ENCODE results near the gene FARP1.

DNA sequence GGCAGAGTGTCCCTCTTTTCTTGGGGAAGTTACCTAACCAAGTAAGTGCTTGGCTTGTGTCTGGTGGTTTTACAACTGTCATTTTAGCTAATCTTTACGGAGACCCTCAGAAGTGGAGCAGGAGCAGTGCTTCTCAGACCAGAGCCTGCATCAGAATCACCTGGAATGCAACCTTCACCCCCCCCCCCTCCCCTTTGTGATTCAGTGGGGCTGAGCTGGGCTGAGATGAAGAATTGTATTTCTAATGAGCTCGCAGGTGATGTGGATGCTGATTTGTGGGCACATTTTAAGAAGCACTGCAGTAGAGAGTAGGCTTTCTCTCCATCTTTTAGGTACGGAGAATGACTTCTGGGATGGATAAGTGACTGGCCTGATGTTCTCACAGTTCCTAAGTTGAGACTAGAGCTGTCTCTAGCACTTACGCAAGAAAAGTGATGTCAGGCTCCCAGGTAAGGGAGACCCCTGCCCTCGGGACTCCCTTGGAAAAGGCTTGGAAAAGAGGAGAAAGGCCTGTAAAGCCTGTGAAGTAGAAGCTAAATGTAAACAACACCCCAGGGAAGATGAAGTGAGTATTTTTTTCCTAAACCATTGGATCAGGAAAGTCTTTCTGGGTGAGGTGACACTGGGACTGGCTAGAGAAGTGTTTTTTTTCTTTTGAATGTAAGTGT lies 57.5 kb downstream of the FARP1 start:
- TF ChIP-seq, protein P1, sequence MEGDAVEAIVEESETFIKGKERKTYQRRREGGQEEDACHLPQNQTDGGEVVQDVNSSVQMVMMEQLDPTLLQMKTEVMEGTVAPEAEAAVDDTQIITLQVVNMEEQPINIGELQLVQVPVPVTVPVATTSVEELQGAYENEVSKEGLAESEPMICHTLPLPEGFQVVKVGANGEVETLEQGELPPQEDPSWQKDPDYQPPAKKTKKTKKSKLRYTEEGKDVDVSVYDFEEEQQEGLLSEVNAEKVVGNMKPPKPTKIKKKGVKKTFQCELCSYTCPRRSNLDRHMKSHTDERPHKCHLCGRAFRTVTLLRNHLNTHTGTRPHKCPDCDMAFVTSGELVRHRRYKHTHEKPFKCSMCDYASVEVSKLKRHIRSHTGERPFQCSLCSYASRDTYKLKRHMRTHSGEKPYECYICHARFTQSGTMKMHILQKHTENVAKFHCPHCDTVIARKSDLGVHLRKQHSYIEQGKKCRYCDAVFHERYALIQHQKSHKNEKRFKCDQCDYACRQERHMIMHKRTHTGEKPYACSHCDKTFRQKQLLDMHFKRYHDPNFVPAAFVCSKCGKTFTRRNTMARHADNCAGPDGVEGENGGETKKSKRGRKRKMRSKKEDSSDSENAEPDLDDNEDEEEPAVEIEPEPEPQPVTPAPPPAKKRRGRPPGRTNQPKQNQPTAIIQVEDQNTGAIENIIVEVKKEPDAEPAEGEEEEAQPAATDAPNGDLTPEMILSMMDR (IDR thresholded peaks at IDR 0.05): no peak
- no peak for TF ChIP-seq POLR2AphosphoS5 (IDR thresholded peaks at IDR 0.05; ENCODE audit: insufficient read depth in 1 of 2, low read depth in 1 of 2)
- no peak for TF ChIP-seq POLR2A (IDR thresholded peaks at IDR 0.05)
